Measurements from ENCODE around the gene SSMEM1.

DNA sequence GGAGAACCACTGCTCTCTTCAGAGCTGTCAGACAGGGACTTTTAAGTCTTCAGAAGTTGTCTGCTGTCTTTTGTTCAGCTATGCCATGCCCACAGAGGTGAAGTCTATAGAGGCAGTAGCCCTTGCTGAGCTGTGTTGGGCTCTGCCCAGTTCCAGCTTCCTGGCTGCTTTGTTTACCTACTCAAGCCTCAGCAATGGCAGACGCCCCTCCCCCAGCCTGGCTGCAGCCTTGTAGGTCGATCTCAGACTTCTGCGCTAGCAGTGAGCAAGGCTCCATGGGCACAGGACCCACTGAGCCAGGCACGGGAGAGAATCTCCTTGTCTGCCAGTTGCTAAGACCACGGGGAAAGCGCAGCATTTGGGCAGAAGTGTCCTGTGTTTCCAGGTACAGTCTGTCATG, 46.9 kb downstream of the SSMEM1 start:
- TF ChIP-seq, protein P1, sequence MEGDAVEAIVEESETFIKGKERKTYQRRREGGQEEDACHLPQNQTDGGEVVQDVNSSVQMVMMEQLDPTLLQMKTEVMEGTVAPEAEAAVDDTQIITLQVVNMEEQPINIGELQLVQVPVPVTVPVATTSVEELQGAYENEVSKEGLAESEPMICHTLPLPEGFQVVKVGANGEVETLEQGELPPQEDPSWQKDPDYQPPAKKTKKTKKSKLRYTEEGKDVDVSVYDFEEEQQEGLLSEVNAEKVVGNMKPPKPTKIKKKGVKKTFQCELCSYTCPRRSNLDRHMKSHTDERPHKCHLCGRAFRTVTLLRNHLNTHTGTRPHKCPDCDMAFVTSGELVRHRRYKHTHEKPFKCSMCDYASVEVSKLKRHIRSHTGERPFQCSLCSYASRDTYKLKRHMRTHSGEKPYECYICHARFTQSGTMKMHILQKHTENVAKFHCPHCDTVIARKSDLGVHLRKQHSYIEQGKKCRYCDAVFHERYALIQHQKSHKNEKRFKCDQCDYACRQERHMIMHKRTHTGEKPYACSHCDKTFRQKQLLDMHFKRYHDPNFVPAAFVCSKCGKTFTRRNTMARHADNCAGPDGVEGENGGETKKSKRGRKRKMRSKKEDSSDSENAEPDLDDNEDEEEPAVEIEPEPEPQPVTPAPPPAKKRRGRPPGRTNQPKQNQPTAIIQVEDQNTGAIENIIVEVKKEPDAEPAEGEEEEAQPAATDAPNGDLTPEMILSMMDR (IDR thresholded peaks at IDR 0.05) = no peak
- no peak for TF ChIP-seq POLR2A (IDR thresholded peaks at IDR 0.05)
